Mesodermal cell (in vitro differentiated cells): ENCODE measurements around the gene TMEM127.
A peak's percentile ranks its signal among the peaks of the same experiment; 100 is the strongest.
"Not testable (repeated sequence)": the region's sequence is repeated elsewhere in the genome, so short reads cannot be mapped to it uniquely, and the experiment has no call there.

Source experiments
- H3K27ac ChIP-seq: 2 replicates; pipeline ENCODE4 v1.7.0; 2013; ENCODE audit warnings: mild to moderate bottlenecking, low read depth, low read length, moderate library complexity; ENCODE audit not compliant: severe bottlenecking
- H3K36me3 ChIP-seq: 2 replicates; pipeline ENCODE4 v1.7.1; 2013; ENCODE audit warnings: mild to moderate bottlenecking, low read length, moderate library complexity; ENCODE audit not compliant: control insufficient read depth, insufficient read depth
- H3K4me1 ChIP-seq: one replicate; pipeline ENCODE4 v1.7.1; 2013; ENCODE audit warnings: mild to moderate bottlenecking, low read length; ENCODE audit not compliant: insufficient read depth, control insufficient read depth, poor library complexity, severe bottlenecking
- H3K4me3 ChIP-seq: 2 replicates; pipeline ENCODE4 v1.7.0; 2013; ENCODE audit warnings: low read length, control low read depth, mild to moderate bottlenecking; ENCODE audit not compliant: insufficient read depth, poor library complexity, severe bottlenecking; ENCODE audit errors: extremely low read depth
- H3K9me3 ChIP-seq: 2 replicates; pipeline ENCODE4 v1.7.1; 2013; ENCODE audit warnings: mild to moderate bottlenecking, low read length, moderate library complexity; ENCODE audit not compliant: control insufficient read depth
- WGBS, 2 experiments: methylation state at CpG; one replicate each; pipeline ENCODE4 v1.1.5; 2013; ENCODE audit warnings: missing lambda C conversion rate in 2 of 2; ENCODE audit not compliant: insufficient coverage in 2 of 2; 5-methylcytosine and 5-hydroxymethylcytosine counted together

The TMEM127 gene

DNA sequence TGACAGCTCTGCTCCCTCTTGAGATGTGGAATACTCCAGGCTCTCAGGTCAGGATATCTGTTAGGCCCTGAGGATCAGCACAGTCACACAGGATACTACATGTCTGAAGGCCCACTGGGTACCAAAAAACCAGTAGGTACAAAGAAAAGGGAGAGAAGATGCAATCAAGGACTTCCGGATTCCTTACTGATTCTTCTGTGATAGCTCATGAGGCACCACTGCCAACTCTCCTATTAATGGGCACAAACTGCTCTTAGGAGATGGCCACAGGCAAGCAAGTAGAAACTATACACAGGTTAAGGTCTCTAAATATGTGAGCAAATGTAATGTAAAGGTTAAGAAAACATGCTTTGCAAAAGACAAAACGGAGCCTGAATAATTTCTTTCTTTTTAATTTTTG lies 3.5 kb downstream of the TMEM127 start:
- Histone ChIP-seq H3K4me3 (no peak overlapping the region), H3K36me3 (peaks cover 47% of the 10 kb centered on the region), H3K27ac (no peak overlapping the region), H3K9me3 (no peaks in the 10 kb centered on the region), H3K4me1 (peaks cover 38% of the 10 kb centered on the region)
- WGBS, 2 experiments: 78 to 100% methylated on average over 1 of the region's 2 CpGs

DNA sequence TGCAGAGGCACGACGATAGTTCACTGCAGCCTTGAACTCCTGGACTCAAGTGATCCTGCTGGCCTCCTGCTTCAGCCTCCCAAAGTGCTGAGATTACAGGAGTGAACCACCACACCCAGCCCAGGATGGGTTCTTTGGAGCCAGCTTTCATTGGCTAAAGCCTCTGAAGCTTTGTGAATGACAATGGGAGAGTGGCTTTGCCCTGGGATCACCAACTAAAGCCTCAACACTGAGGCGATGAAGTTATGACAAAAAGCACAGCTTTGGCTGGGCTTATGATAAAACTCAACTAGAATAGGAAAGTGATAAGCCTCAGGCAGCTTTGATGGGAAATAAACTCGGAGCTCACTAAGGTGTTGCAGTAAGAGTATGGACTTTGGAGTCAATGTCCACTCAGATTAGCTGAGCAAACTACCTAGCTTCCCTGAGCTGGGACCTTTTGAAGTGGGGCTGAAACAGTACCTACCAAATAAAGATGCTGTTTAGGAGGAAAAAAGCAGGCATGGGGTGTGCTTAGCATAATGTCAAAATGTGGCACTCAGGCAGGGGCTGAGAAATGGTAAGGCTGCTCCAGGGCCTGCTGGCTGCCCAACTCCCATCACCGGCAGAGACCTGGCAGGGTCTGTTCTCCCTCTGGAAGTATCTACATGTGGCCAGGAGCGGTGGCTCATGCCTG lies 4.3 kb downstream of the TMEM127 start:
- Histone ChIP-seq H3K4me3 (no peak overlapping the region), H3K36me3 (peaks cover 48% of the 10 kb centered on the region), H3K27ac (peak overlapping the region; percentile 81), H3K4me1 (peaks cover 35% of the 10 kb centered on the region), H3K9me3 (no peaks in the 10 kb centered on the region)
- 82 to 89% methylated on average over 4 to 6 of the region's 6 CpGs for WGBS, 2 experiments

DNA sequence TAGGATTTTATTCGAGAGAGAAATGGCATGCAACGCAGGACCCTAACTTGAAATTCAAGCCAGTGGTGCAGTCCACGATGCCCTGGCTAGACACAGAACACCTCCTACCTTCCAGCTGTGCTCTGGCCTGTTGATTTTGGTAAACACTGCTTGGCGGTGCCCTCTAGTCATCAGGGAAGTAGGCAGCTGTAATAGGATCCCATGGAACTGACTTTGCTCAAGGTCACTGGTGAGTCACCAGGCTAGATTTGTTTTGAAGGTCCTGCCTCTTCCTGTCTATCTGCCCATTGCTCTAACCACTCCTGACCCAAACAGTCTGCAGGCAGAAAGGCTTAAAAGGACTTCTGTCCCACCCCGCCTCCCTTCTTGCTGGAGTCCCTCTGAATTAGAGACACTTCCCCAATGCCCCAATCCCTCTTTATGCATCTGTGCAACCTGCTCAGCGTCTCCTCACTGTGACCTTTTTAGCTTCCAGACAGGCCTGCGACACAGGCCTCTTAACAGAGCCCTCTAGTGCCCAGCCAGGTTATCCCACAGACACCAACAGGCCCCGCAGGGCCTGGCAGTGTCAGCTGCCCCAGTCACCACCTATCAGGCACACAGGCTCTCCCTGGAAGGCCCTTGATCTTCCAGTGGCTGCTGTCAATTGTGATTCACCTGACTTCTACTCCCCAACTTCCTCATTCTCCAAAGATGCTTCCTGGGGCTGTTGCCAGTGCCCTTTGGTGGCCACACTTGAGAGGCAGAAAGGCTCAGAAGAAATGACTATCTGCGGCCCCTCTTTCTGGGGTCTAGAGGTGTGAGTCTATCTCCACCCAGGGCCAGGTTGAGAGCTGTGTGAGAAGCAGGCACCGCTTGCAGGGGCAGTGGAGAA lies 5.2 kb downstream of the TMEM127 start:
- Histone ChIP-seq H3K9me3 (no peaks in the 10 kb centered on the region), H3K36me3 (peaks cover 52% of the 10 kb centered on the region), H3K4me1 (peaks cover 35% of the 10 kb centered on the region), H3K27ac (peak overlapping the region; percentile 81), H3K4me3 (no peak overlapping the region)
- WGBS, 2 experiments: 51 to 66% methylated on average over 8 of the region's 10 CpGs

DNA sequence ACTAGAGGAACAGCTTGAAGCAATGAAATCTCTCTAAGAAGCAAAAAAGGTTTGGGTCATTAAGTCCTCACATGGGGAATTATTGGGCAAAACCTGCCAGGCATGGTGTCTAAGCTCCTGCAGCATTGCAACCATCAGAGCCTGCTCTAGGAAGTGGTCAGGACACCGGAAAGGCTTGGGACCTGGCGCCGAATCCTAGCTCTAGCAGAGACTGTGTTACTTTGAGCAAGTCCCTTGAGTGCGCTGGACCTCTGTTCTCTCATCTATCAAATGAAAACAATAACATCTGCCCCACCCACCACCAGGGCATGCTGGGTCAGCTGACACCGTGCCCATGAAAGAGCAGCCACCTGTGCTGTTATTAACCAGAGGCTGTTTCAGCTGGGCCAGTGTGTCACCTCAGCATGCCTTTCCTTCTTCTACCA lies 6.3 kb downstream of the TMEM127 start:
- Histone ChIP-seq H3K27ac (no peak overlapping the region), H3K9me3 (no peaks in the 10 kb centered on the region), H3K4me1 (peaks cover 32% of the 10 kb centered on the region), H3K36me3 (peaks cover 63% of the 10 kb centered on the region), H3K4me3 (no peak overlapping the region)
- WGBS, 2 experiments: 94 to 99% methylated on average over 5 of the region's 5 CpGs

DNA sequence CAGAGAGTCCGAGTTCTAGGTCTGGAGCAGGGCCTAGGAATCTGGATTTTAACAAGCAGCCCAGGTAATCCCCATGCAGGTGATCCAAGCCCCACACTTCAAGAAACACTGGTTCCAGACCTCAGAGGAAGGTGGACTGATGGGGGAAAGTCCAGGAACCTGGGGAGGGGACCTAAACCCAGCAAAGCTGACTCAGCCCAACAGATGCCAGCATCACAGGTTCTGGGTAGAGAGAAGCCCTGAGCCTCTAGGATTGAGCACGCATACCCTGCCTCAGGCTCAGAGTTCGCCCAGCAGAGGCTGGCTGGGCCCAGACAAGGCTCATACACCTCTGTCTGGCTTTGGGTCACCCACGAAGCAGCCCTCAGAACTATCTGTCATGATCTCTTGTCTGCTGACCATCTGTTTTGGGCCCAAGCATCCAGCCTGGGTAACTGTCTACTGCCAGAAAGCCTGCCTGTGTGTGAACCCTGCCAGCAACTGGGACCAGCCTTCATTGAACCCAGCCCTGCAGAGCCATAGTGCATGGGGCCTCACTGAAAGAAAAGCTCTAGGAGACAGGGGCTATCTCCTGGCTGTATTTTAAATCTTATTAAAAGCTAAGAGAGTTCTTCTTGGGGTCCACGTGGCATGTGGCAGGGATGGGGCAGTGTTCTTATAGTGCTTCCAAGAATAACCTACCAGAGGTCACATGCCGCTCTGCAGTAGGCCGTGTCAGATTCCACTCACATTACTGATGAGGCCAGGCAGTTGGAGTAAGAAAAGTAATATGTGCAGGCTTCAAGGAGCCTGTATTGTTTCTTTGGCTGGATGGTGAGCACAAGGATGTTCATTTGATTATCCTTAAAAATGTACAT lies 7.4 kb downstream of the TMEM127 start:
- 93 to 98% methylated on average over 5 to 6 of the region's 7 CpGs for WGBS, 2 experiments
- Histone ChIP-seq H3K4me1 (peaks cover 21% of the 10 kb centered on the region), H3K9me3 (no peaks in the 10 kb centered on the region), H3K4me3 (no peak overlapping the region), H3K27ac (no peak overlapping the region), H3K36me3 (peaks cover 68% of the 10 kb centered on the region)

DNA sequence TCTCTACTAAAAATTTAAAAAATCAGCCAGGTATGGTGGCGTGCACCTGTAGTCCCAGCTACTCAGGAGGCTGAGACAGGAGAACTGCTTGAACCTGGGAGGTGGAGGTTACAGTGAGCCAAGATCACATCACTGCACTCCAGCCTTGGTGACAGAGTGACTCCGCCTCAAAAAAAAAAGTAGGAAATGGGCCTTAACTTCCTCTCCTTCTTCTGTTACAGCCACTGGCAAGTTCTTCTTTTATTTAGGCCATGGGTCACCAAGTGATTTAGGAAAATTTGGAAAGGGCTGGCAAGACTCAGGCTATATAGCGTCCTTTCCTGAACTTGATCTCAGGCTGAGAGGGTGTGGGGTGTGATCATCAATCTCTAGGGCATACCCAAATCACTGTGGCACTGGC lies 8.1 kb downstream of the TMEM127 start:
- H3K36me3 ChIP-seq: peaks cover 74% of the 10 kb centered on the region
- peaks cover 25% of the 10 kb centered on the region for H3K4me1 ChIP-seq
- not testable (repeated sequence) for H3K27ac ChIP-seq, H3K4me3 ChIP-seq, H3K9me3 ChIP-seq
- WGBS, 2 experiments: 95 to 100% methylated on average over 1 to 3 of the region's 3 CpGs

DNA sequence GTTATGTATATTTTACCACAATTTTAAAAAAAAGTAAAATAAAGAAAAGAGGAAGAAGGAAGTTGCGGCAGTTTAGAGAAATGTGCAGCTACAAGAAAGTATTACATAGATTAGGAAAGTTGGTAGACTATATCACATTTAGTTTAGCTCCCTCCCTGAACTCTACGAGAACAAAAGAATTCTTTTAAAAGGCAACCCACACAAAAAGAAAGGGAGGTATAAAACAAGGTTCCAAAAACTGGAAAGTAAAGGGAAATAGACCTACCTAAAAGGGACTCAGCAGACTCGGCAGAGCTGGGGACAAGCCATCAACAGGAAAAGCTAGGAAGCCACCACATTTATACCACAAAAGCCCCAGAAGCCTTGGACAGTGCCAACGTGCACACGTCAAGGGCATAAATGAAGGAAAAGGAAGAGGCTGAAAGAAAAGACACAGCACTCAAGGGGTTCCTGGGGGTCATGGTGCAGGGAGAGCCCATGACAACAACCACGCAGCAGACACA lies 9.1 kb downstream of the TMEM127 start:
- Histone ChIP-seq H3K4me3 (no peak overlapping the region), H3K36me3 (peaks cover 74% of the 10 kb centered on the region), H3K4me1 (peaks cover 33% of the 10 kb centered on the region), H3K9me3 (no peaks in the 10 kb centered on the region), H3K27ac (no peak overlapping the region)
- 97 to 100% methylated on average over 3 of the region's 6 CpGs for WGBS, 2 experiments

DNA sequence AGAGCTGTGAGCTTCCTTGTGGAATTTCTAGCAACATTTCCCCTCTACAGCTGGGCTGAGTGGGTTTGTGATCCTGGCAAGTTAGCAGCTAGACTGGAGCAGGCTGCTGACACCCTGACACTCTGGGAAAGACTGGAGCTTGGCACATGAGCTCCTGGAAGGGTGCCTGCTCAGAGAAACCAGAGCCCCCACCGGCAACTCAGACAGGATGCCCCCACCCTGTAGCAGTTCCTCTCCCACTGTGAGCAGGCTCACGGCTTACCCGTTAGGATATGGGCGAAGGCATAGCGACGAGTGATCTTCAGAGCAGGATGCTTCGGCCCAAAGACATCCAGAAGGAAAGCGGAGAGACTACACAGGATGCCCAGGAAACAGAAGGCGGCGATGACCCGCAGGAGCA lies 11.2 kb downstream of the TMEM127 start:
- H3K4me1 ChIP-seq: peaks cover 16% of the 10 kb centered on the region
- peaks cover 65% of the 10 kb centered on the region for H3K36me3 ChIP-seq
- H3K9me3 ChIP-seq: no peaks in the 10 kb centered on the region
- H3K27ac ChIP-seq: no peak overlapping the region
- H3K4me3 ChIP-seq: no peak overlapping the region
- whole genome bisulfite sequencing, 2 experiments: 94 to 97% methylated on average over 10 to 11 of the region's 11 CpGs

DNA sequence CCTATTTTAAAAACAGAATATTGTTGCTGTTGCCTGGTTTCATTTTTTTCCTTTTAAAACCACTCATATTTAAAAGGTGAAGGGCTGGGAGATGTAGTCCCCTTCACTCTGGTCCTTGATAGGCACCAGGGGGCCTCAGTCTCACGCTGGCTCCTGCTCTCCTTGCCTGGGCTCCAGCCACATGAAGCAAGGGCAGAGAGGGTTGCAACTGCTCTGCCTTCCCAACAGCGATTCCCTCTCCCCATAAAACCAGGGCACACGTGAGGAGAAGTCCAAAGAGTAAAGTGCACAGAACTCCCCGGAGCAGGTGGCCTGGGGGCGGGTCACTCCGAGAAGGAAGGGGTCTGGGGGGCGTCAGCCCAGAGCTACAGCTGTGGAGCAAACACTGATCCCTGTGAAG lies 12.8 kb downstream of the TMEM127 start:
- WGBS, 2 experiments: 95 to 96% methylated on average over 6 of the region's 7 CpGs
- Histone ChIP-seq H3K36me3 (peaks cover 50% of the 10 kb centered on the region), H3K9me3 (no peaks in the 10 kb centered on the region), H3K4me1 (peaks cover 16% of the 10 kb centered on the region), H3K27ac (no peak overlapping the region), H3K4me3 (no peak overlapping the region)

DNA sequence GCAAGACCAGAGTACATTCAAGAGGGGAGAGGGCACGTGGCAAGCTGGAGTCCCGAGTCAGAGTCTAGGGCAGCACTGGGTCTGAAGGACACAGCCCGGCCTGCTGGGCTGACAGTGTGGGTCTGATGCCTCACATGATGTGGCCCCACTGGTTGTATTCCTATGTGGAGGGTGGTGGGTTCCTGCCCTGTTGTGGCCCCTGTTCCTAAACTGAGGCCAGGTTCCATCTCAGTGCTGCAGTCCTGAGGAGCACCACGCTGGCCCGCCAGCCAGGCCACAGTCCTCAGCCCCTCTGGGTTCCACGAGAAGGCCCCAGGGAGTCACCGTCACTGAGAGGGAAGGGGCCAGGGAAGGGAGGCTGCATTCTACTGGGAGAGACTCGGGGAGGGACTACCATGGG lies 13.3 kb downstream of the TMEM127 start:
- no peak overlapping the region for H3K4me3 ChIP-seq
- H3K27ac ChIP-seq: no peak overlapping the region
- no peaks in the 10 kb centered on the region for H3K9me3 ChIP-seq
- WGBS, 2 experiments: 94 to 95% methylated on average over 6 to 8 of the region's 8 CpGs
- peaks cover 47% of the 10 kb centered on the region for H3K36me3 ChIP-seq
- H3K4me1 ChIP-seq: peaks cover 16% of the 10 kb centered on the region
